HepG2 (cell line): Measurements from ENCODE around the gene CMTM1.
"Not testable (repeated sequence)": the region's sequence is repeated elsewhere in the genome, so short reads cannot be mapped to it uniquely, and the experiment has no call there.

ENCODE experiments used
- MTA3 ChIP-seq: sonication (generic); formaldehyde crosslinking; IDR thresholded peaks from 2 replicates; pipeline ENCODE4 v1.4.0; 2020; ENCODE audit warnings: missing genetic modification reagents
- MYC ChIP-seq: sonication (generic); formaldehyde crosslinking; IDR thresholded peaks from 2 replicates; pipeline ENCODE4 v1.9.0; 2021; ENCODE audit warnings: missing genetic modification reagents, borderline replicate concordance

DNA sequence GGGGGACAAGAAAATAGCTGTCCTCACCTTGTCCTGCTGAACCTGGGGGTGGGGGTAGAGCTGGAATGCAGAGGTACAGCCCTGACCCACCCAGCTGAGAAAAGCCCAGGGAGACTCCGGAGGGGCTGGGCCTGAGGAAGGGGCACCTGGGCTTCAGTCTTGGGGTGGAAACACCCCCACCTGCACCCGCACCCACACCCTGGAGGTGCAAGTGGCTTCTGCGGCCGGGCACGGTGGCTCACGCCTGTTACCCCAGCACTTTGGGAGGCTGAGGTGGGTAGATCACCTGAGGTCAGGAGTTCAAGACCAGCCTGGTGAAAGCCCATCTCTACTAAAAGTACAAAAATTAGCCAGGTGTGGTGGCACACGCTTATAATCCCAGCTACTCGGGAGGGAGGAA lies 45.7 kb downstream of the CMTM1 start:
- TF ChIP-seq MYC, MTA3 (CRISPR knock-in tag): not testable (repeated sequence)
